HG02840 (cell line): ENCODE results near the gene TDRD7.
"Not testable (repeated sequence)": the region's sequence is repeated elsewhere in the genome, so short reads cannot be mapped to it uniquely, and the experiment has no call there.

Experiments
- ATAC-seq: cut with Tn5 transposase; IDR thresholded peaks from one replicate; pipeline ENCODE4 v1.9.1; 2021; ENCODE audit warnings: mild to moderate bottlenecking, moderate library complexity, moderate number of reproducible peaks; ENCODE audit not compliant: unreplicated experiment, low FRiP score

The TDRD7 gene

GRCh38 chr9:97468658-97469448 lies 57.0 kb downstream of the TDRD7 start:
- ATAC-seq = peak; percentile 67

- no peak for ATAC-seq
Observed at GRCh38 chr9:97470076-97470475, 58.2 kb downstream of the TDRD7 start.

- no peak for ATAC-seq
Observed at GRCh38 chr9:97473717-97474116, 61.8 kb downstream of the TDRD7 start.

GRCh38 chr9:97474372-97474925 lies 62.6 kb downstream of the TDRD7 start:
- no peak for ATAC-seq

GRCh38 chr9:97475059-97475458 lies 63.2 kb downstream of the TDRD7 start:
- ATAC-seq = no peak

- ATAC-seq = no peak
Observed at GRCh38 chr9:97478301-97478981, 66.5 kb downstream of the TDRD7 start.

- no peak for ATAC-seq
Observed at GRCh38 chr9:97479496-97480159, 67.7 kb downstream of the TDRD7 start.

- no peak for ATAC-seq
Observed at GRCh38 chr9:97480174-97480573, 68.3 kb downstream of the TDRD7 start.

GRCh38 chr9:97480749-97481148 lies 68.9 kb downstream of the TDRD7 start:
- no peak for ATAC-seq

- no peak for ATAC-seq
Observed at GRCh38 chr9:97484134-97484533, 72.2 kb downstream of the TDRD7 start.

- ATAC-seq = no peak
Observed at GRCh38 chr9:97487107-97487506, 75.2 kb downstream of the TDRD7 start.

GRCh38 chr9:97487861-97488260 lies 76.0 kb downstream of the TDRD7 start:
- ATAC-seq = no peak

GRCh38 chr9:97491216-97491999 lies 79.5 kb downstream of the TDRD7 start:
- ATAC-seq = no peak

- not testable (repeated sequence) for ATAC-seq
Observed at GRCh38 chr9:97497558-97498375, 85.9 kb downstream of the TDRD7 start.

- not testable (repeated sequence) for ATAC-seq
Observed at GRCh38 chr9:97498846-97499245, 87.0 kb downstream of the TDRD7 start.

GRCh38 chr9:97500263-97500662 lies 88.4 kb downstream of the TDRD7 start:
- ATAC-seq = no peak

GRCh38 chr9:97500765-97501176 lies 88.9 kb downstream of the TDRD7 start:
- no peak for ATAC-seq

GRCh38 chr9:97501177-97501971 lies 89.5 kb downstream of the TDRD7 start, which contains the start of gene TMOD1:
TMOD1 (plus strand) TSS chr9:97501666; CDS start chr9:97524189, 22,523 bp downstream.
- no peak for ATAC-seq

- no peak for ATAC-seq
Observed at GRCh38 chr9:97501972-97502221, 90.0 kb downstream of the TDRD7 start.
